Stimulated activated CD4-positive, alpha-beta T cell treated with anti-CD3 and anti-CD28 coated beads, TNF-alpha, amount 100 ng/mL, for 4 hours (primary cell): Measurements from ENCODE around the gene ADARB2.

ENCODE experiments used
- DNase-seq, 3 experiments: peaks; one replicate each; pipeline ENCODE4 v3.0.0-alpha.2; 2020; ENCODE audit warnings: low read depth in 3 of 3

The ADARB2 gene

GRCh38 chr10:1210667-1211066 lies 526.7 kb downstream of the ADARB2 start:
- no peak for DNase-seq

- no peak for DNase-seq
These were observed 527.9 kb downstream of the ADARB2 start for GRCh38 chr10:1209355-1209979.

- no peak for DNase-seq
These were observed 528.7 kb downstream of the ADARB2 start for GRCh38 chr10:1208366-1209311.

DNA sequence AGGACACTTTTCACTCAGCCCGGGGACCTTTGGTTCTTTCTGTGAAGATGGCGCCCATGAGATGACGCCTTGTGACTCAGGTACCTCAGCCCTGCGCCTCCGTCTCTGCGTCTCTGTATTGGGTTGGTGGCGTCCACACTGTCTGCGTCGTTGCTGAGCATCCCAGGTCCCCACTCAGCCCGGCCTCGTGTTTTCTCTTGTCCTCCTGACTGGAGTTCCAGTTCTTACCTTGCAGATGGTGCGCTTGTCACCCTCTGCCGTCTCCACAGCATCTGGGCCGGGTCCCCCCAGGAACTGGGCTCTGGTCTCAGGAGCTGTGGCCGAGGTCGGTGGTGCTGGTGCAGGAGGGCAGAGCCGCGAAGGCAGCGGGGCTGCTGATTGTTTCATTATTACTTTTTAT lies 530.7 kb downstream of the ADARB2 start:
- no peak for DNase-seq

GRCh38 chr10:1206101-1206500 lies 531.2 kb downstream of the ADARB2 start:
- no peak for DNase-seq

DNA sequence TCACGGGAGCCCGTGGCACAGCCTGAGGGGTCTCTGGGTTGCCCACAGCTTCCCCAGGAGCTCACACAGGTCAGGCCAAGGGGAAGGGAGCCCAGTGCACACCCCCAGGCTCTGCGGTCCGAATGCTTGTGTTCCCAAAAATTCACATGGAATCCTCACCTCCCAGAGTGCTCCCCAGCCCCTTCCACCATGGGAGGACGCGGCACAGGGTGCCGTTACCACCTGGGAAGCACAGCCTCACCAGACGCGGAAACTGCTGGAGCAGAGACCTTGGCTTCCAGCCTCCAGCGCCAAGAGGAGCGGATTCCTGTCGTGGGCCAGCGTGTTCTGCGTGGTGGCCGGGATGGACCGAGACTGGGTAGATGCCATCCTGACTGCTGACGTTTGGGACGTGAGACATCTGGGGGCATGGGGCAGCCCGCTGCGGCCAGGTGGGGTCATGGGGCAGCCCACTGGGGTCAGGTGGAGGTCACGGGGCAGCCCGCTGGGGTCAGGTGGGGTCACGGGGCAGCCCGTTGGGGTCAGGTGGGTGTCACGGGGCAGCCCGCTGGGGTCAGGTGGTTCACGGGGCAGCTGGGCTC lies 531.8 kb downstream of the ADARB2 start:
- no peak for DNase-seq

GRCh38 chr10:1204434-1205326 lies 532.6 kb downstream of the ADARB2 start:
- no peak for DNase-seq

GRCh38 chr10:1203704-1204103 lies 533.6 kb downstream of the ADARB2 start:
- no peak for DNase-seq

GRCh38 chr10:1203216-1203615 lies 534.1 kb downstream of the ADARB2 start:
- DNase-seq: no peak

GRCh38 chr10:1202343-1202742 lies 535.0 kb downstream of the ADARB2 start:
- DNase-seq: no peak

GRCh38 chr10:1200866-1201807 lies 536.2 kb downstream of the ADARB2 start:
- DNase-seq: no peak

- DNase-seq: no peak
These were observed 537.2 kb downstream of the ADARB2 start for GRCh38 chr10:1199897-1200721.

DNA sequence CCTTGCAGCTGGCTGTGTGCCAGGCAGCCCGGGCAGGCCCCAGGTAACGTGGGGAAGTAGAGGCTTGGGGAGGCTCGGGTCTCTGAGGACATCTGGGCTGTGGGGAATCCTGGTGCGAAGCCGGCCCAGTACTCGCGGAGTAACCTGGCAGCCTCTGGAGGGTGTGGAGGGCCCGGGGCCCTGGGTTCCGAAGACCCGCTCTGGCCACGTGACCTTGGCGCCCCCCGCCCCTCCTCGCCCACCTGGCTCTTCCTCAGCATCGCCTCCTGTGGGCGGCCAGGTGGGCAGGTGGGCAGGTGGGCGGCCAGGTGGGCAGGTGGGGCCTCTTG lies 538.0 kb downstream of the ADARB2 start:
- no peak for DNase-seq

DNA sequence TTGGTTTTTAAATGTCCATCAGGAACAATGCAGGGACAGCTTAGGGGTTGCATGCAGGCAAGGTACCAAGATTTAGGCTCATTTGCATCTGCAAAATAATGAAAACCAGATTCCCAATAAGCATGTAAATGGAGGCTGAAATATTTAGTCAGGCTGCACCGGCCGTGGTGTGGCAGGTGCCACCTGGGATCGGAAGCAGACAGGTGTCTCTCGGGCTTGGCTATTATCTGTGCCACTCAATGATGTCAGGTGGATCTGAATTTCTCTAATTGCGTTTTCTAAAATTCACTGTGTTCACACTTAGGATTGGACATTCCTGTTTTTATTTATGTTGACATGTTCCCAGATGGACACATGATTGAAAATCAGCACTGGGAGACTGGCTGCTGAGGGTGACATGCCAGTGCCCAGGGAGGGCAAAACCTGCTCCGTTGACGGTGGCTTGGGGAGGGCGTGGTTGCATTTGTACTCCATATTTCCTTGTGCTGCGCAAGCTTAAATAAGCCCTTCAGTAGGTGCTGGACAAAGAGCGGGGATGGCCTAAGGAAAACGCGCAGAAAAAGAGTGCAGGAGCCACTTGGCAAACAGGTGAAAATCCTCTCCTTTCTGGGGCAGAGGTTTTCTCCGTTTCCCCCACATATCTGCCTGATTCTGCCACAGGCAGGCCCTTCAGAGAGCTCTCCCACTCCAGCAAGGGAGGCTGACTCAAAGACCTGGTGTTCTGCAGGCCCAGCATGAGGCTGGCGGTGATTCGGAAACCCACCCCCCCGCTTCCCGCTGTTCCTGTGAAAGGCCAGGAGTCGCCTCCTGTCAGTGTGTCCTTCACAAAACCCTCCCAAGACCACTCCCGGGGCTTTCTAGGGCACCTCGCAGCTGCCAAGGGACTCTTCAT lies 538.6 kb downstream of the ADARB2 start:
- DNase-seq: no peak

GRCh38 chr10:1197384-1197783 lies 539.9 kb downstream of the ADARB2 start:
- DNase-seq: no peak

DNA sequence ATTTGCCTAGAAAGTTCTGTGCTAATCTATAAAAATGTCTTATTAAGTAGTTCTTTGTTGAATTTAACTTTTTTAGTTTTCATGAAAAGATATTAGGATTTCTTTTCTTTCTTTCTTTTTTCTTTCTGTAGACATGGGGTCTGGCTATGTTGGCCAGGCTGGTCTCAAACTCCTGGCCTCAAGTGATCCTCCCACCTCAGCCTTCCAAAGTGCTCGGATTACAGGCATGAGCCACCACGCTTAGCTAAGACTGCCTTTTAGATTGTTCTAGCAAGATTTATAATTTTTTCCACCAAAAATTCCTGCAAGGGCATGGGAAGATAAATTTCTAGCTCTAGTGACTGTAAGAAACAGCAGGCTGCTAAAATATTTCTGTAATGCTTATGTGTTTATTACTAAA lies 540.7 kb downstream of the ADARB2 start:
- DNase-seq: no peak

- DNase-seq: no peak
These were observed 541.5 kb downstream of the ADARB2 start for GRCh38 chr10:1195828-1196227.

- DNase-seq: no peak
These were observed 543.2 kb downstream of the ADARB2 start for GRCh38 chr10:1194161-1194560.

- no peak for DNase-seq
These were observed 543.8 kb downstream of the ADARB2 start for GRCh38 chr10:1193561-1193960.
